HEK293 (cell line): ENCODE measurements around the gene SMIM24.

ENCODE experiments used
- CTCF ChIA-PET: fragments of 350-600 bp; formaldehyde crosslinking; extraction: SDS; loops from one replicate; lab custom pipeline; 2021; ENCODE audit warnings: antibody characterized with exemption; lab: Yijun Ruan, JAX
- POLR2A ChIA-PET: fragments of 300-600 bp; formaldehyde crosslinking; extraction: SDS; loops from one replicate; lab custom pipeline; 2020; ENCODE audit warnings: antibody characterized with exemption, inconsistent platforms; lab: Yijun Ruan, JAX
- H3K27ac ChIP-seq: fragments of 200-500 bp; sonication (Bioruptor generic); 2 replicates; pipeline ENCODE4 v1.5.1; 2014; ENCODE audit warnings: low read depth, low read length, control low read depth, inconsistent platforms; ENCODE audit errors: extremely low read depth
- H3K36me3 ChIP-seq, 2 experiments: fragments of 200-500 bp in 1 of 2; sonication (Bioruptor generic) in 1 of 2; 1 replicate in 1 of 2; 2 replicates in 1 of 2; pipeline ENCODE4 v1.5.1; 2014 to 2017; ENCODE audit warnings: inconsistent platforms in 2 of 2, low read length in 2 of 2; ENCODE audit not compliant: control insufficient read depth in 2 of 2, insufficient read depth in 1 of 2
- H3K4me1 ChIP-seq: fragments of 200-500 bp; sonication (Bioruptor generic); 2 replicates; pipeline ENCODE4 v1.5.1; 2014; ENCODE audit warnings: mild to moderate bottlenecking, low read length, inconsistent platforms; ENCODE audit not compliant: control insufficient read depth, insufficient read depth
- H3K4me3 ChIP-seq: 2 replicates; pipeline ENCODE4 v1.5.1; 2011; ENCODE audit warnings: low read depth, mild to moderate bottlenecking, control low read depth, low read length, moderate library complexity
- H3K9me3 ChIP-seq: fragments of 200-500 bp; sonication (Bioruptor generic); 2 replicates; pipeline ENCODE4 v1.5.1; 2014; ENCODE audit warnings: low read depth, low read length, inconsistent platforms; ENCODE audit not compliant: control insufficient read depth, insufficient read depth
- GLI2 ChIP-seq: fragments of 450-650 bp; formaldehyde crosslinking; IDR thresholded peaks from 2 replicates; pipeline ENCODE4; 2017; ENCODE audit warnings: missing biosample characterization, missing genetic modification characterization, low read depth, borderline replicate concordance
- KLF8 ChIP-seq: fragments of 450-650 bp; formaldehyde crosslinking; IDR thresholded peaks from 2 replicates; pipeline ENCODE4 v1.5.1; 2016; ENCODE audit warnings: missing biosample characterization, missing genetic modification characterization
- MYNN ChIP-seq: fragments of 450-650 bp; formaldehyde crosslinking; IDR thresholded peaks from 2 replicates; pipeline ENCODE4 v1.5.1; 2016; ENCODE audit warnings: missing biosample characterization, missing genetic modification characterization, borderline replicate concordance
- PRDM1 ChIP-seq: fragments of 450-650 bp; formaldehyde crosslinking; IDR thresholded peaks from 2 replicates; pipeline ENCODE4; 2016; ENCODE audit warnings: missing biosample characterization, missing genetic modification characterization
- SP7 ChIP-seq: fragments of 450-650 bp; formaldehyde crosslinking; IDR thresholded peaks from 2 replicates; pipeline ENCODE4 v1.5.1; 2016; ENCODE audit warnings: missing biosample characterization, missing genetic modification characterization
- ZBTB17 ChIP-seq: fragments of 450-650 bp; formaldehyde crosslinking; IDR thresholded peaks from 2 replicates; pipeline ENCODE4 v1.5.1; 2016; ENCODE audit warnings: missing biosample characterization, missing genetic modification characterization
- ZEB2 ChIP-seq: fragments of 450-650 bp; formaldehyde crosslinking; IDR thresholded peaks from 2 replicates; pipeline ENCODE4 v1.5.1; 2016; ENCODE audit warnings: missing biosample characterization, missing genetic modification characterization
- ZIC2 ChIP-seq: fragments of 450-650 bp; formaldehyde crosslinking; IDR thresholded peaks from 2 replicates; pipeline ENCODE4 v1.5.1; 2016; ENCODE audit warnings: missing biosample characterization, missing genetic modification characterization
- ZNF133 ChIP-seq: fragments of 450-650 bp; formaldehyde crosslinking; IDR thresholded peaks from 2 replicates; pipeline ENCODE4 v1.5.1; 2016; ENCODE audit warnings: missing biosample characterization, missing genetic modification characterization
- ZNF16 ChIP-seq: fragments of 450-650 bp; formaldehyde crosslinking; IDR thresholded peaks from 2 replicates; pipeline ENCODE4 v1.5.1; 2016; ENCODE audit warnings: low read depth, missing biosample characterization, missing genetic modification characterization
- ZNF302 ChIP-seq: fragments of 450-650 bp; formaldehyde crosslinking; IDR thresholded peaks from 2 replicates; pipeline ENCODE4 v1.5.1; 2016; ENCODE audit warnings: missing biosample characterization, missing genetic modification characterization, low read depth
- ZNF366 ChIP-seq: fragments of 450-650 bp; formaldehyde crosslinking; conservative IDR thresholded peaks from 2 replicates; pipeline ENCODE4 v1.5.1; 2016; ENCODE audit warnings: missing biosample characterization, missing genetic modification characterization
- ZNF37A ChIP-seq: fragments of 450-650 bp; IDR thresholded peaks from 2 replicates; pipeline ENCODE4 v1.5.1; 2018; ENCODE audit warnings: missing biosample characterization, missing genetic modification characterization
- ZNF394 ChIP-seq: fragments of 450-650 bp; formaldehyde crosslinking; IDR thresholded peaks from 2 replicates; pipeline ENCODE4 v1.5.1; 2016; ENCODE audit warnings: missing biosample characterization, missing genetic modification characterization, mild to moderate bottlenecking, moderate library complexity, borderline replicate concordance
- ZNF426 ChIP-seq: fragments of 450-650 bp; formaldehyde crosslinking; IDR thresholded peaks from 2 replicates; pipeline ENCODE4 v1.5.1; 2017; ENCODE audit warnings: missing biosample characterization, missing genetic modification characterization, mild to moderate bottlenecking, inconsistent platforms, moderate library complexity
- ZNF560 ChIP-seq: fragments of 450-650 bp; formaldehyde crosslinking; IDR thresholded peaks from 2 replicates; pipeline ENCODE4 v1.5.1; 2017; ENCODE audit warnings: missing biosample characterization, missing genetic modification characterization, borderline replicate concordance
- ZNF677 ChIP-seq: fragments of 450-650 bp; IDR thresholded peaks from 2 replicates; pipeline ENCODE4 v1.5.0; 2018; ENCODE audit warnings: missing biosample characterization, mild to moderate bottlenecking, missing genetic modification characterization, moderate library complexity
- ZNF701 ChIP-seq: fragments of 450-650 bp; formaldehyde crosslinking; IDR thresholded peaks from 2 replicates; pipeline ENCODE4 v1.5.1; 2016; ENCODE audit warnings: missing biosample characterization, missing genetic modification characterization
- ZNF830 ChIP-seq: fragments of 450-650 bp; IDR thresholded peaks from 2 replicates; pipeline ENCODE4 v1.5.0; 2018; ENCODE audit warnings: missing biosample characterization, missing genetic modification characterization, low read depth, mild to moderate bottlenecking, moderate library complexity
- ZSCAN16 ChIP-seq: fragments of 450-650 bp; formaldehyde crosslinking; IDR thresholded peaks from 2 replicates; pipeline ENCODE4 v1.5.1; 2016; ENCODE audit warnings: missing biosample characterization, missing genetic modification characterization
- TF ChIP-seq, protein P1 (sequence below): fragments of 450-650 bp; formaldehyde crosslinking; IDR thresholded peaks from 2 replicates; pipeline ENCODE4 v1.5.1; 2017; ENCODE audit warnings: missing biosample characterization, missing genetic modification characterization
- TF ChIP-seq, protein P2 (sequence below): IDR thresholded peaks from 2 replicates; pipeline ENCODE4 v1.6.1; 2011; ENCODE audit warnings: mild to moderate bottlenecking, low read depth, low read length, borderline replicate concordance
- TF ChIP-seq, protein P3 (sequence below): fragments of 450-650 bp; IDR thresholded peaks from 2 replicates; pipeline ENCODE4 v1.5.1; 2018; ENCODE audit warnings: missing biosample characterization, missing genetic modification characterization

Gene SMIM24

DNA sequence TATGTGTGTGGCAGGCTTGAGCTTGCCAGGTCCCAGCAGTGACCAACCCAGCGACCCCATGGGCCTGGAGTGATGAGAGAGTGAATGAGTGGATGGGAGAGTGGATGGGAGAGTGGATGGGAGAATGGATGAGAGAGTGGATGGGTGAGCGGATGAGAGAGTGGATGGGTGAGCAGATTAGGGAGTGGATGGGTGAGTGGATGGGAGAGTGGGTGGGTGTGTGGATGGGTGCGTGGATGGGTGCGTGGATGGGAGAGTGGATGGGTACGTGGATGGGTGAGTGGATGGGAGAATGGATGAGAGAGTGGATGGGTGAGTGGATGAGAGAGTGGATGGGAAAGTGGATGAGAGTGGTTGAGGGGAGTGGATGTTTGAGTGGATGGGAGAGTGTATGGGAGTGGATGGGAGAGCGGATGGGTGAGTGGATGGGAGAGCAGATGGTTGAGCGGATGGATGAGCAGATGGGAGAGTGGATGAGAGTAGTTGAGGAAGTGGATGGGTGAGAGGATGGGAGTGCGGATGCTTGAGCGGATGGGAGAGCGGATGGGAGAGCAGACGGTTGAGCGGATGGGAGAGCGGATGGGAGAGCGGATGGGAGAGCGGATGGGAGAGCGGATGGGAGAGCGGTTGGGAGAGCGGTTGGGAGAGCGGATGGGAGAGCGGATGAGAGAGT lies 48.4 kb upstream of the SMIM24 start:
- no peak for TF ChIP-seq ZIC2 (tag by site-specific recombination)
- TF ChIP-seq, protein P1, sequence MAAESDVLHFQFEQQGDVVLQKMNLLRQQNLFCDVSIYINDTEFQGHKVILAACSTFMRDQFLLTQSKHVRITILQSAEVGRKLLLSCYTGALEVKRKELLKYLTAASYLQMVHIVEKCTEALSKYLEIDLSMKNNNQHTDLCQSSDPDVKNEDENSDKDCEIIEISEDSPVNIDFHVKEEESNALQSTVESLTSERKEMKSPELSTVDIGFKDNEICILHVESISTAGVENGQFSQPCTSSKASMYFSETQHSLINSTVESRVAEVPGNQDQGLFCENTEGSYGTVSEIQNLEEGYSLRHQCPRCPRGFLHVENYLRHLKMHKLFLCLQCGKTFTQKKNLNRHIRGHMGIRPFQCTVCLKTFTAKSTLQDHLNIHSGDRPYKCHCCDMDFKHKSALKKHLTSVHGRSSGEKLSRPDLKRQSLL (tag by site-specific recombination) = peak; percentile 73; the same call in 1 of the 2 replicates
- TF ChIP-seq ZBTB17 (tag by site-specific recombination) = peak; percentile 73
- TF ChIP-seq ZNF302 (tag by site-specific recombination) = no peak
- TF ChIP-seq ZNF366 (tag by site-specific recombination) = peak; percentile 65
- TF ChIP-seq PRDM1 (tag by site-specific recombination) = peak; percentile 100
- CTCF ChIA-PET = no interaction called here
- POLR2A ChIA-PET = no interaction called here
- H3K4me1 ChIP-seq = no peaks in the 10 kb centered on the region
- H3K27ac ChIP-seq = no peak overlapping the region
- H3K4me3 ChIP-seq = no peak overlapping the region
- H3K36me3 ChIP-seq = peaks cover 0 to 80% of the 10 kb centered on the region in 2 experiments; a peak in 2 of 3 replicates
- H3K9me3 ChIP-seq = no peaks in the 10 kb centered on the region

DNA sequence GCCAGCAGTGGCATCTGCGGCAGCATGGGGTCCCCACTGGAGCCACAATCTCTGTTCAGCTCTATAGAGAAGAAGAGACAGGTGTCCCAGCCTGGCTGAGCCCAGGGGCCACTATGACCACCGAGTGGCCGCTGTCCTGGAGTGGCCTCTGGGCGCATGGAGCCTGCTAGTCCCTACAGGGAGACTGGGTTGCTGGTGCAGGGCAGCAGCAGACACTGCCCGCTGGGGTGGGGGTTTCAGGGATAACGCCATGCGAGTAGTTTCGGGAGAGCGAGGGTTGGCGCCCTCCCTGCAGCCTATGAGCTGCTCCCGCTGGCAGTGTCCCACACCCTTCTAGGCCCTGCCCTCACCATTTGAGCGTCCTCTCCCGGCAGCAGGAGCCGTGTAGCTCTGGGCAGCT lies 47.8 kb upstream of the SMIM24 start:
- CTCF ChIA-PET = interaction anchor here (0.6 to 1.3 kb wide), 2 partner anchors 11 to 223 kb away, joined by 4 to 7 read pairs; no protein-coding TSS in a partner anchor
- Histone ChIP-seq H3K36me3 (peaks cover 0 to 80% of the 10 kb centered on the region in 2 experiments; a peak in 2 of 3 replicates), H3K27ac (no peak overlapping the region), H3K4me3 (no peak overlapping the region), H3K4me1 (no peaks in the 10 kb centered on the region), H3K9me3 (no peaks in the 10 kb centered on the region)
- POLR2A ChIA-PET = no interaction called here
- TF ChIP-seq, protein P2, sequence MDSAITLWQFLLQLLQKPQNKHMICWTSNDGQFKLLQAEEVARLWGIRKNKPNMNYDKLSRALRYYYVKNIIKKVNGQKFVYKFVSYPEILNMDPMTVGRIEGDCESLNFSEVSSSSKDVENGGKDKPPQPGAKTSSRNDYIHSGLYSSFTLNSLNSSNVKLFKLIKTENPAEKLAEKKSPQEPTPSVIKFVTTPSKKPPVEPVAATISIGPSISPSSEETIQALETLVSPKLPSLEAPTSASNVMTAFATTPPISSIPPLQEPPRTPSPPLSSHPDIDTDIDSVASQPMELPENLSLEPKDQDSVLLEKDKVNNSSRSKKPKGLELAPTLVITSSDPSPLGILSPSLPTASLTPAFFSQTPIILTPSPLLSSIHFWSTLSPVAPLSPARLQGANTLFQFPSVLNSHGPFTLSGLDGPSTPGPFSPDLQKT = no peak
- no peak for TF ChIP-seq ZNF701 (tag by site-specific recombination)
- no peak for TF ChIP-seq ZNF133 (tag by site-specific recombination)
- TF ChIP-seq ZNF37A (tag by site-specific recombination) = no peak

DNA sequence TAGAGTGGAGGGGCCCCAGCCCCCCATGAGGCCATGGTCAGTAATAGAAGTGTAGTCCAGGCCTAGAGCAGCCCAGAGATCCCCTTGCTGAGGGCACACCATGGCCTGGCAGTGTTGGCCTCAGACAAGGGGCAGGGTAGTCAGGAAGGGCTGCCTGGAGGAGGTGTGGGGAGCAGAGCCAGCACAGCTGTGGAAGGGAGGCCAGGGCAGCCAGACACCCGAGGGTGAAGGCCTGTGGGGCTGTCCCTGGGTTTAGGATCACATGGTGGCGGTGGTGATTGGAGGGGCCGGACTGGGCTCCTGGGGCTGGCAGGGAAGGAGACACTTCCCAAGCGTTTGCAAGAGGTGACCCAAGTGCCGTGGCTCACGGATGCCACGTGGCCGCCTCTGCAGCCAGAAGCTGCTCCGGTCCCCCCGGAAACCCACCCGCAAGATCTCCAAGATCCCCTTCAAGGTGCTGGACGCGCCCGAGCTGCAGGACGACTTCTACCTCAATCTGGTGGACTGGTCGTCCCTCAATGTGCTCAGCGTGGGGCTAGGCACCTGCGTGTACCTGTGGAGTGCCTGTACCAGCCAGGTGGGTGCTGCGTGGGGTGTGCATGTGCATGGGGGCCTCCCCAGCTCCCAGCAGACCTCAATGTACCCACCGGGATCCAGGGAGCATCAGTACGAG lies 47.0 kb upstream of the SMIM24 start:
- POLR2A ChIA-PET = interaction anchor here (1.1 kb wide), 1 partner anchor 14 kb away, joined by 3 read pairs; no protein-coding TSS in a partner anchor
- peaks cover 0 to 80% of the 10 kb centered on the region in 2 experiments; a peak in 2 of 3 replicates for H3K36me3 ChIP-seq
- CTCF ChIA-PET = interaction anchor here (1.3 kb wide), 1 partner anchor 11 kb away, joined by 7 read pairs; no protein-coding TSS in a partner anchor
- H3K27ac ChIP-seq = no peak overlapping the region
- no peaks in the 10 kb centered on the region for H3K9me3 ChIP-seq
- TF ChIP-seq ZSCAN16 (tag by site-specific recombination) (no peak), PRDM1 (tag by site-specific recombination) (no peak), ZNF394 (tag by site-specific recombination) (no peak), ZEB2 (tag by site-specific recombination) (no peak), ZNF560 (no peak), ZNF830 (no peak), ZNF426 (tag by site-specific recombination) (no peak), MYNN (tag by site-specific recombination) (no peak), GLI2 (tag by site-specific recombination) (no peak), KLF8 (tag by site-specific recombination) (no peak), ZNF677 (tag by site-specific recombination) (no peak), ZNF16 (tag by site-specific recombination) (no peak), SP7 (no peak)
- TF ChIP-seq, protein P3, sequence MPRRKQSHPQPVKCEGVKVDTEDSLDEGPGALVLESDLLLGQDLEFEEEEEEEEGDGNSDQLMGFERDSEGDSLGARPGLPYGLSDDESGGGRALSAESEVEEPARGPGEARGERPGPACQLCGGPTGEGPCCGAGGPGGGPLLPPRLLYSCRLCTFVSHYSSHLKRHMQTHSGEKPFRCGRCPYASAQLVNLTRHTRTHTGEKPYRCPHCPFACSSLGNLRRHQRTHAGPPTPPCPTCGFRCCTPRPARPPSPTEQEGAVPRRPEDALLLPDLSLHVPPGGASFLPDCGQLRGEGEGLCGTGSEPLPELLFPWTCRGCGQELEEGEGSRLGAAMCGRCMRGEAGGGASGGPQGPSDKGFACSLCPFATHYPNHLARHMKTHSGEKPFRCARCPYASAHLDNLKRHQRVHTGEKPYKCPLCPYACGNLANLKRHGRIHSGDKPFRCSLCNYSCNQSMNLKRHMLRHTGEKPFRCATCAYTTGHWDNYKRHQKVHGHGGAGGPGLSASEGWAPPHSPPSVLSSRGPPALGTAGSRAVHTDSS (tag by site-specific recombination) = no peak
- H3K4me3 ChIP-seq = no peak overlapping the region
- H3K4me1 ChIP-seq = no peaks in the 10 kb centered on the region
